ENCODE results near the gene LRRC15. TPM values are rescaled to one million over a fixed set of nuclear protein-coding genes. Genes with fewer than 3 reads are reported as not detected.

Gene LRRC15
- total RNA-seq, 1 experiment from 2014 or later, result not detected

- TF ChIP-seq CTCF (conservative IDR thresholded peaks at IDR 0.05) (no peak), EZH2 (IDR thresholded peaks at IDR 0.05; ENCODE audit: low read depth) (no peak)
- Histone ChIP-seq H3K4me1 (replicated peaks; ENCODE audit: insufficient read depth) (no peaks in the 10 kb centered on the region), H3K4me2 (no peak overlapping the region), H3F3A (ENCODE audit: insufficient read depth, low read depth) (peaks cover 8% of the 10 kb centered on the region), H3K9me3 (ENCODE audit: insufficient read depth, low read depth) (no peaks in the 10 kb centered on the region), H3K79me2 (ENCODE audit: low read depth) (no peaks in the 10 kb centered on the region), H3K27ac (no peak overlapping the region), H3K36me3 (ENCODE audit: low read depth) (no peaks in the 10 kb centered on the region), H4K20me1 (ENCODE audit: insufficient read depth) (no peaks in the 10 kb centered on the region), H3K27me3 (ENCODE audit: insufficient read depth, low read depth) (no peaks in the 10 kb centered on the region), H3K4me3 (no peak overlapping the region), H3K9me2 (ENCODE audit: insufficient read depth) (no peaks in the 10 kb centered on the region), H2AFZ (no peak overlapping the region)
- POLR2A ChIA-PET (ENCODE audit: unreplicated experiment), result no interaction called here
- no TSS peak for BruUV-seq (replicated peaks)
- DNase-seq, result no peak
- CTCF ChIA-PET, result no interaction called here
- intact Hi-C loops (cut with micrococcal nuclease; ENCODE audit: unreplicated experiment), result no loop called here
Measured at GRCh38 chr3:194348354-194348753, 21.2 kb downstream of the LRRC15 start.

- no peak overlapping the region for H3K4me3 ChIP-seq
- DNase-seq, result no peak
- TF ChIP-seq EZH2 (IDR thresholded peaks at IDR 0.05; ENCODE audit: low read depth) (no peak), CTCF (conservative IDR thresholded peaks at IDR 0.05) (no peak)
- no peaks in the 10 kb centered on the region for H3K36me3 ChIP-seq (ENCODE audit: low read depth)
- no peaks in the 10 kb centered on the region for H3K27me3 ChIP-seq (ENCODE audit: insufficient read depth, low read depth)
- H2AFZ ChIP-seq, result no peak overlapping the region
- BruUV-seq (replicated peaks), result no TSS peak
- H3K79me2 ChIP-seq (ENCODE audit: low read depth), result no peaks in the 10 kb centered on the region
- no peaks in the 10 kb centered on the region for H3K9me3 ChIP-seq (ENCODE audit: insufficient read depth, low read depth)
- no peak overlapping the region for H3K4me2 ChIP-seq
- H3F3A ChIP-seq (ENCODE audit: insufficient read depth, low read depth), result peaks cover 8% of the 10 kb centered on the region
- H3K9me2 ChIP-seq (ENCODE audit: insufficient read depth), result no peaks in the 10 kb centered on the region
- intact Hi-C loops (cut with micrococcal nuclease; ENCODE audit: unreplicated experiment), result no loop called here
- ChIA-PET POLR2A (ENCODE audit: unreplicated experiment) (no interaction called here), CTCF (no interaction called here)
- H4K20me1 ChIP-seq (ENCODE audit: insufficient read depth), result no peaks in the 10 kb centered on the region
- no peaks in the 10 kb centered on the region for H3K4me1 ChIP-seq (replicated peaks; ENCODE audit: insufficient read depth)
- H3K27ac ChIP-seq, result no peak overlapping the region
Measured at GRCh38 chr3:194346621-194347020, 22.9 kb downstream of the LRRC15 start.

GRCh38 chr3:194346035-194346434, 23.5 kb downstream of the LRRC15 start:
- Histone ChIP-seq H3K4me3 (no peak overlapping the region), H3K4me1 (replicated peaks; ENCODE audit: insufficient read depth) (no peaks in the 10 kb centered on the region), H2AFZ (no peak overlapping the region), H3K27ac (no peak overlapping the region), H3K27me3 (ENCODE audit: insufficient read depth, low read depth) (no peaks in the 10 kb centered on the region), H3F3A (ENCODE audit: insufficient read depth, low read depth) (peaks cover 8% of the 10 kb centered on the region), H4K20me1 (ENCODE audit: insufficient read depth) (no peaks in the 10 kb centered on the region), H3K9me2 (ENCODE audit: insufficient read depth) (no peaks in the 10 kb centered on the region), H3K79me2 (ENCODE audit: low read depth) (no peaks in the 10 kb centered on the region), H3K4me2 (no peak overlapping the region), H3K9me3 (ENCODE audit: insufficient read depth, low read depth) (no peaks in the 10 kb centered on the region), H3K36me3 (ENCODE audit: low read depth) (no peaks in the 10 kb centered on the region)
- no TSS peak for BruUV-seq (replicated peaks)
- no peak for TF ChIP-seq EZH2 (IDR thresholded peaks at IDR 0.05; ENCODE audit: low read depth)
- TF ChIP-seq CTCF (conservative IDR thresholded peaks at IDR 0.05), result no peak
- DNase-seq, result no peak
- intact Hi-C loops (cut with micrococcal nuclease; ENCODE audit: unreplicated experiment), result no loop called here
- ChIA-PET CTCF (interaction anchor here (0.7 kb wide), 1 partner anchor 1177 kb away, joined by 3 read pairs; no protein-coding TSS in a partner anchor), POLR2A (ENCODE audit: unreplicated experiment) (no interaction called here)

Data from PC-9 (cell line).